GM18520 (cell line): ENCODE results near the gene RNF208.

Experiments used
- ATAC-seq: cut with Tn5 transposase; IDR thresholded peaks from one replicate; pipeline ENCODE4 v1.9.1; 2021; ENCODE audit not compliant: unreplicated experiment

The RNF208 gene

GRCh38 chr9:137178201-137178938, 43.7 kb downstream of the RNF208 start:
- ATAC-seq, result no peak

- ATAC-seq, result no peak
These were observed 45.5 kb downstream of the RNF208 start for GRCh38 chr9:137176302-137177182.

GRCh38 chr9:137175345-137175961, 46.6 kb downstream of the RNF208 start:
- ATAC-seq, result no peak

DNA sequence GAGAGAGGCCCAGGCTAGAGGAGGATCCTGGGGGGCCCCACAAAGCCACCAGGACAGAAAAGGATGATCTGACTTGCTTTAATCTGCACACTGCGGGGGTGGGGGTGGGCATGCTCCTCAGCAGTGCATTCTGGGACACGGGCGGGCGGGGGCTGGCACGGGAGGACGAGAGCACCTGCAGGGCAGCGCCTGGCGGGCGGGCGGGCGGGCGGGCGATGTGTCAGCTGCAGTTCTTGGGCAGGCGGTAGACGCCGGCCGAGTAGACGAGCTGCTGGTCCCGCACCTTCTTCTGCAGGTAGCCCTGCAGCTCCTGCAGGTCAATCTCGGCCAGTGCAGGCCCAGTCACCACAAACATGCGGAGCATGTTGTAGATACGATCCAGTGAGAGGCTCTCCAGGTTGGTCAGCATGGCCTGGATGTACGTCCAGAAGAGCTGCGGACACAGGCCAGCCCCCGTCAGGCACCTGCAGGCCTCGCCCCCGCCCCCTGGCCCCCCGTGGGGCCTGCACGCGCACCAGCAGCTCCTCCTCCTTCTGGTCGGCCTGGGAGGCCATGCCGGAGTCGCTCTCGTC, 47.2 kb downstream of the RNF208 start:
- ATAC-seq, result no peak

DNA sequence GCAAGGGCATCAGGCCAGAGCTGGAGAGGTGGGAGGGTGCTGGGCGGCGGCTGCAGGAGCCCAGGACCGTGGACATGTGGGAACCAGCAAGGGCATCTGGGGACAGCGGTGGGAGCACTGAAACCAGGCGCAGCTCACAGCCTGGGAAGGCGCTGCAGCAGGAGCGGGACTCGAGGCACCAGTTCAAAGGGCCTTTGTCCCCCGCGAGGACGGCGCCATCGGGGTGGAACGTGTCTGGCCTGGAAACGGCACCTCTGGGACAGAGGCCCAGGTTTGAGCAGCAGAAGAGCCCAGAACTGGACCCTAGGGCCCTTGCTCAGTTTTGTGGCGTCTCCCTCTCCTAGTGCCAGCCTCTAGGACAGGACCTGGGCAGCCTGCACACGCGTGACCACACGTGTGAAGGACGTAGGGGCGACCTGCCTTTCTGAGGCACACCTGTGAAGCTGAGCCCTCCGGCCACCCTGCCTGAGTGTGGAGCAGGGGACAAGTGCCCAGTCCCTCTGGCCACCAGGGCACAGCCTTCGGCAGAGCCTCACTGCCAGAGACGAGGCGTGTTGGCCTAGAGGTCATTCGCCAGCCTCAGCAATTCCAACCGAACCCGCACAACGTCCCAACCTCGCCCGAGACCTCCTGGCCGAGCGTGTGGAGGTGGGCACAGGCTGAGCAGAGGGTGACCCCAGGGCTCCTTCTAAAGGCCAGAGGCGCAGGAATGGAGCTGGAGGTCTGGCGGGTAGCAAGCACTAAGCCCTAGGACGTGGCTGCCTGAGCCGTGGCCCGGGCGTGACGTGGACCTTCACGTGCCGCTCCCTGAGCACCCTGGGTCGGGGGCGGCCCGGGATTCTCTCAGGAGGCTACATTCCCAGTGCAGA, 48.0 kb downstream of the RNF208 start:
- no peak for ATAC-seq

DNA sequence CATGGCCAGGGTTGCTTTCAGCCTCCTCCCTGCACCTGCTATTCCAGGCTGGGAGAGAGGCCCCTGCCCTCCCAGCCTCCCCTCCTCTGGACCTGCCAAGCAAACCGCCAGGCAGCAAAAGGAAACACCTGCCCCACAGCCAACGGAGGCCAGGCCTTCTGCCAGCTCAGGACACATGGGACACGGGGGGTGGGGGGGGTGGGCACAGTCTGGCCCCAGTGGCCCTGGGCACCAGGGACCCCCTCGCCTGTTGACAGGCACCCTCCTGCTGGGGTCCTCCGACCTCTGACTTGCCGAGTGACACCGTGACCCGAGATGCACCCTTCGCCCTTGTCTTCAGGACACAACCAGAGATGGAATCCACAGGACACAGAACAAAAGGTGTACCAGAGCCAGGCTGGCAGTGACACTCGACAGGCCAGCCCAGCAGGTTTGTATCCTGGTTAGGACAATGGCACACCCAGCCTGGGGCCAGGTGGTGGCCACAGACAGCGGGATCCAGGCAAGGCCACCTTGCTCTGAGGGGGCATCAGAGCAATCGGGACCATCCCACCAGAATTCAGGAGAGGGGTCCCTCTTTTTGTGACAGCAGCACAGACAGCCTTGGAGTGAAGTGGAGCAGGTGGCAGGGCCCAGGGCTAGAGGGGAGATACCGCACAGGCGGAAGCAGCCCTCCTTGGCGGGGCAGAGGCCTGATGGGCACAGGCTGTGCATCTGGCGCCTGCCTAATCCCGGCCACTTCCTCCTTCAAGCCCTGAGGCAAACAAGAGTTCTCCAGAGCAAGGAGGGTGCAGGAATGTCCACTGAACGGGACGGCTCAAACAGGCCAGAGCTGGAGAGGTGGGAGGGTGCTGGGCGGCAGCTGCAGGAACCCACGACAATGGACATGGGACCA, 48.9 kb downstream of the RNF208 start:
- ATAC-seq, result no peak

GRCh38 chr9:137171149-137171900, 50.7 kb downstream of the RNF208 start:
- ATAC-seq, result no peak

DNA sequence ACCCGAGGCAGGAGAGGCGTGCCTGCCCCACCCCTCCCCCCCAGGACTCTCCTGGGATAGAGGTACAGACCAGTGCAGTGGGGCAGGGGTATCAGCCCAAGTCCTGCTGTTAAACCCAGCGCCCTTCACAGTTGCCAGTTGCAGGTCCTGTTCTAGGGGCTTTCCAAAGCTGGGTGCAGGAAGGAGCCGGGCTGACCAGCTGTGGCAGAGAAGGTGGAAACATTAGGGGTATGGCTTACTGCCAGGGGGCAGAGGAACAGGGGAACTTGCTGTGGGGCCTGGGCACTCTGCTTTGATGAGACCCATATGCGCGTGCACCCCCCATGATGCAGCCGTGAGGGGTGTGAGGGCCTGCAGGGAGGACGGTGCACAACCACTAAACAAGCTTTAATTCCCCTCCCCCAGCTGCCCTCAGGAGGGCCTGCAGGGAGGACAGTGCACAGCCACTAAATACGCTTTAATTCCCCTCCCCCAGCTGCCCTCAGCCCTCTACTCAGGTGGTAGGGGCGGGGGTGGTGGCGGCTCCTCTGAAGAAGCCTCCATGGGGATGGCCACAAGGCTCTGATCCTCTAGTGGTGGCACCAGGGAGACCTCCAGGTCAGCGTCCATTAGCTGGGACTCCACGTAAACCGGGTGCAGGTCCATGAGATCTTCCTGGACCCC, 51.4 kb downstream of the RNF208 start:
- ATAC-seq, result no peak
